GM23248 (cell line): ENCODE measurements around the gene SUSD3.

ENCODE experiments used
- EZH2 ChIP-seq: fragments of 200-600 bp; sonication (generic); IDR thresholded peaks from 2 replicates; pipeline ENCODE4 v1.6.1; 2018; ENCODE audit warnings: antibody characterized with exemption, mild to moderate bottlenecking; ENCODE audit not compliant: insufficient read depth, poor library complexity, severe bottlenecking
- EZH2phosphoT487 ChIP-seq: fragments of 200-600 bp; sonication (generic); IDR thresholded peaks from 2 replicates; pipeline ENCODE4 v1.6.1; 2018; ENCODE audit warnings: antibody characterized with exemption, moderate library complexity, mild to moderate bottlenecking, low read depth; ENCODE audit not compliant: insufficient read depth

- TF ChIP-seq EZH2 (no peak), EZH2phosphoT487 (no peak)
Measured at GRCh38 chr9:93010704-93011103, 47.8 kb upstream of the SUSD3 start.
